ENCODE data around the gene RFX7.

The RFX7 gene

GRCh38 chr15:56245871-56246814 lies 2.5 kb upstream of the RFX7 start:
- H3K36me3 ChIP-seq = no peaks in the 10 kb centered on the region
- no peaks in the 10 kb centered on the region for H3K9me3 ChIP-seq (ENCODE audit: severe bottlenecking)
- DNase-seq = peak; percentile 91
- H3K4me3 ChIP-seq (ENCODE audit: low read depth, low read length) = peak overlapping the region; percentile 15
- H3K27me3 ChIP-seq (ENCODE audit: insufficient read depth, low read depth, severe bottlenecking) = no peaks in the 10 kb centered on the region
- H3K27ac ChIP-seq = no peak overlapping the region
- TF ChIP-seq CTCF (IDR thresholded peaks at IDR 0.05; ENCODE audit: low read depth, low read length) = peak; percentile 100

DNA sequence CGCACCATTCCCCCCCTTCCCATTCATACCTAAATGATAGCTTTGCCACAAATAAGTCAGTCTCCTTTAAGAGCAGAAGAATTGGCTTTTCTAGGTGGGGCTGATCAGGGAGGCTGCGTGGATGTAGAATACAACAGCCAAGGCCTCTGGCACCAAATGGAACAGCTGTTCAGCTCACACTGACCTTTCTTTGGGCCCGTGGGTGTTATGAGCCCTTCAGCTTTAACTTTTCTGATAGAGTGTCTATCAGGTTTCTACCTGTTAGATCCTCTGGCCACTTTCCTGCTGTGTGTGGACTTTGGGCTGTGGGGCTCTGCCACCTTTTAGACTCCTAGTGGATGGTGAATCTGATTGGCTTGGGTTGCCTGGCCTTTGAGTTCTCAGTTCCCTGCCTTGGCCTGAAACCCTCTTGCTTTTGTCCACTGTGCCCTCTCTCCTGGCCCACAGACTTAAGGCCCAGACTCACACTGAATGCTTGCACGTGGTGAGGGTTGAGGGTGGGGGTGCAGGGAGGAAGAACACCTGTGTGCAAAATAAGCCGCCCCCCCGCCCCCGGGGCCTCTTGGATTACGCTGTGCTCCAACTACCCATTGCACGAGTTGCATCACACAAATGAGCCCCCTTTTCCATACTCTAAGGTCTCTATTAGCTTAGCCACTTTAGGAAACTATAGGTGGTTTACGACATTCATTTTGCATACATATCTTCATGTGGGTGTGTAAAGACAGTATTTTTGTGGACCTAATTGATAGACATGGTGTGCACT lies 1.3 kb upstream of the RFX7 start:
- peak; percentile 12 for DNase-seq
- H3K36me3 ChIP-seq = no peaks in the 10 kb centered on the region
- H3K9me3 ChIP-seq (ENCODE audit: severe bottlenecking) = no peaks in the 10 kb centered on the region
- no peak overlapping the region for H3K4me3 ChIP-seq (ENCODE audit: low read depth, low read length)
- no peaks in the 10 kb centered on the region for H3K27me3 ChIP-seq (ENCODE audit: insufficient read depth, low read depth, severe bottlenecking)
- TF ChIP-seq CTCF (IDR thresholded peaks at IDR 0.05; ENCODE audit: low read depth, low read length) = no peak
- no peak overlapping the region for H3K27ac ChIP-seq

GRCh38 chr15:56244038-56244810 lies 545 bp upstream of the RFX7 start:
- Histone ChIP-seq H3K27ac (peak overlapping the region; percentile 57), H3K4me3 (ENCODE audit: low read depth, low read length) (peak overlapping the region; percentile 65), H3K36me3 (no peaks in the 10 kb centered on the region), H3K9me3 (ENCODE audit: severe bottlenecking) (no peaks in the 10 kb centered on the region), H3K27me3 (ENCODE audit: insufficient read depth, low read depth, severe bottlenecking) (no peaks in the 10 kb centered on the region)
- DNase-seq = peak; percentile 56
- no peak for TF ChIP-seq CTCF (IDR thresholded peaks at IDR 0.05; ENCODE audit: low read depth, low read length)

- no peaks in the 10 kb centered on the region for H3K9me3 ChIP-seq (ENCODE audit: severe bottlenecking)
- no peaks in the 10 kb centered on the region; the same call in 1 of the 2 replicates for H3K36me3 ChIP-seq
- no peak for TF ChIP-seq CTCF (IDR thresholded peaks at IDR 0.05; ENCODE audit: low read depth, low read length)
- DNase-seq = peak; percentile 38
- H3K27ac ChIP-seq = 0 out of 2 replicates have a peak overlapping the region, but pooled peaks have one; percentile 3
- no peaks in the 10 kb centered on the region for H3K27me3 ChIP-seq (ENCODE audit: insufficient read depth, low read depth, severe bottlenecking)
- H3K4me3 ChIP-seq (ENCODE audit: low read depth, low read length) = peak overlapping the region; percentile 65
These were observed 1.0 kb downstream of the RFX7 start for GRCh38 chr15:56242576-56243162.

- no peak for TF ChIP-seq CTCF (IDR thresholded peaks at IDR 0.05; ENCODE audit: low read depth, low read length)
- H3K27ac ChIP-seq = no peak overlapping the region
- H3K9me3 ChIP-seq (ENCODE audit: severe bottlenecking) = no peaks in the 10 kb centered on the region
- no peaks in the 10 kb centered on the region; the same call in 1 of the 2 replicates for H3K36me3 ChIP-seq
- H3K4me3 ChIP-seq (ENCODE audit: low read depth, low read length) = peak overlapping the region; percentile 65; the same call in 1 of the 2 replicates
- no peak for DNase-seq
- no peaks in the 10 kb centered on the region for H3K27me3 ChIP-seq (ENCODE audit: insufficient read depth, low read depth, severe bottlenecking)
These were observed 2.1 kb downstream of the RFX7 start for GRCh38 chr15:56241374-56242105.

All from WERI-Rb-1 (cell line).